GM19328 (cell line): Measurements from ENCODE around the gene TBC1D2B.
A peak's percentile ranks its signal among the peaks of the same experiment; 100 is the strongest.

Experiments
- ATAC-seq: cut with Tn5 transposase; IDR thresholded peaks from one replicate; pipeline ENCODE4 v1.9.1; 2021; ENCODE audit warnings: mild to moderate bottlenecking, moderate library complexity; ENCODE audit not compliant: unreplicated experiment

TBC1D2B gene

DNA sequence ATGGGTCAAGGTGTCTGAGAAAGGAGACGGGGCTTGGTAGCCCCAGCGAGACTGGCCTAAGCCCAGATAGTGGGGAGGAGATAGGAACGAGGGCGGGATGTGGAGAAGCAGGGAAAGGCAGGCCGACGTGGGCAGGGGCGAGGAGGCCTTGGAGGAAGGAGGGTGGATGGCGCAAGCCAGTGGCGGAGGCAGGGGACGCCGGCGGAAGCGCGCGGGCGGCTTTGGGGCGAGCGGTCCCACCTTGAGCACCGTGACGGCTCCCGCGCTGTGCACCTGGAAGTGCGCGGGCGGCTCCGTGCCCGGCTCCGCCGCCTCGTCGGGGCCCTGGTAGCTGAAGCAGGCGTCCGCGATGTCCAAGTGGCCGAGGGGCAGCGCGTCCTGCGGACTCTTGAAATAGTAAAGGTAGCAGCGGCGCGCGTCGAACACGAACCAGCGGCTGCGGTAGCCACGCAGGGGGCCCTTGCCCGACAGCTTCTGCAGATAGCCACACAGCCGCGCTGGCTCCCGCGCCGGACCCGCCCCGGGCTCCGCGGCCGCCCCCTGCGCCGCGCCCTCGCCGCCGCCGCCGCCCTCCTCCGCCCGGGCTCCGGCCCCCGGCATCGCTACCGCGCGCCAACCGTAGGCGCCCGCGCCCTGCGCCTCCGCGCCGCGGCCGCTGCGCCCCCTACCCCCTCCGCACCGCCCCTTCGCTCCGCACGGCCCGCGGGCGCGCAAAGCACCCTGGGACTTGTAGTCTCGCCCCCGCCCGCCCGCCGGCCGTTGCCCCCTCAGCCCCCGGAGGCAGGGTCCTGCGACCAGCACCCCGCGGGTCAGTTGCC lies at the start of gene TBC1D2B:
TSS of gene TBC1D2B (minus strand) at position 659 of the 818 bp plus-strand sequence. CDS start at position 600, 59 bp downstream.
- ATAC-seq, result no peak

DNA sequence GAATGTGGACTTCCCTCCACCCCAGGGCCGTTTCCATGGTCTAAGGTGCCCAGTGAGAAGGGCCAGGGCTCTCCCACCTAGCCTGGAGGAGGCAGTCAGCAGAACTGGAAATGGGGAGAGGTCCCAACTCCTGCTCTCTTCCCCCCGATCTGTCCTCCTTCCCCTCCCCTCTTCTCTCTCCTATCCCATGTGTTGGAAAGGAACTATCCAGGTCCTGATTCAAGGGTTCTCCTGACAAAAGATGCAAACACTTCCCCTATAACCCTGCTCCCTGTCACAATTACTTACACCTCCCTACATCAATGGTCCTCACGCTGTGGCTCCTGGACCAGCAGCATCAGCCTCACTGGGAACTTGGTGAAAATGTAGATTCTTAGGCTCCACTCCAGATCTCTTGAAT lies 47.8 kb upstream of the TBC1D2B start:
- no peak for ATAC-seq

DNA sequence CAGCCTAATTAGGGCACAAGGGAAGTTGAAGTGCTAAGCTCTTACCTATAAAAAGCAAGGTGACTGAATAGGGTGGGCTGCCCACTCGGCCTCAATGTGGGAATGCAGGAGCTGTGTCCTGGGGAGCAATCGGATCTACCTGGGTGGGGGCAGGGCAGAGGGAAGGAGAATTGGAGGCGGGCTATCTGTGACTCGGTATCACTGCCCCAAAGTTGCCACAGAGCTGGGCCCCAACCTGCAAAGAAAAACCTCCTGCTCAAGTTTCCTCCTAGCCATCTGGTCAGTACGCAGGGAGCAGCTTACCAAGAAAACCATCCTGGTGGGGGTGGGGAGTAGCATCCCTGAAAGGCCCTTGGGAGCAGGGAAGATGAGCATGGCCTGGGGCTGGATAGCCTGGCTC lies 43.0 kb upstream of the TBC1D2B start:
- no peak for ATAC-seq

DNA sequence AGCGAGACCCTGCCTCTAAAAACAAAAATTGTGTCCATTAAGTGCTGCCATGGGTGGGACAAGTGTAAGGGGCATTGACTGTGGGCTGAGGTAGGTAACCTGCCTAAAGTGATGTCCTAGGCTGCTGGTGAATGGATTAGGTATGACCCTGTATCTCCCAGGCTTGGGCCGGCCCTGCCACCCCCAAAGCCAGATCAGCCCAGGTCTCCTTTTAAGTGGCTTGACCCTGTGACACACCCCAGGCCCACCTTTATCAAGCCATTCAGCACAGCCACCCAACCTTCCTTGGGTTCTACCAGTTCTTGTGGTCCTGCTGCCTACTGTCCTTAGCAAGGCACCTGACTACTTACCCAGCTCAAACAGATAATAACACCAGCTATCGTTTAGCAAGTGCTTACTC lies 35.0 kb upstream of the TBC1D2B start:
- ATAC-seq, result no peak

DNA sequence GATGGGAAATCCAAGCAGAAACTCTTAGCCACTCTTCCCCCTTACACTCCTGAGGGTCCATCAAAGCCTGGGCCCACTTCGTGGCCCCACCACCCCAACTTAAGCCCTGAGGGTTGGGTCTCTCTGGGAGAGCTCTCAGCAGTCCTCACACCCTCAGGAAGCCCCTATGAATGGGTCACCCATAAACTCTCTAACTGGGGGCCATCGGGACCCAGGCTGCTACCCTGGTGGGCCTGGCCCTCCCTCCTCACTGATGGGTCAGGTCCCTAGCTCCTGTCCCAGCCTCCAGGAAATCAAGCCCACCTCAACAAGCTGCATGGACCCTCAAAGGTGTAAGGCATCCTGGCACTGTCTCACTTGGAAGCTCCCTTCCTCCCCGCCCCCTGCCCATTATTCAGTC lies 34.3 kb upstream of the TBC1D2B start:
- no peak for ATAC-seq

DNA sequence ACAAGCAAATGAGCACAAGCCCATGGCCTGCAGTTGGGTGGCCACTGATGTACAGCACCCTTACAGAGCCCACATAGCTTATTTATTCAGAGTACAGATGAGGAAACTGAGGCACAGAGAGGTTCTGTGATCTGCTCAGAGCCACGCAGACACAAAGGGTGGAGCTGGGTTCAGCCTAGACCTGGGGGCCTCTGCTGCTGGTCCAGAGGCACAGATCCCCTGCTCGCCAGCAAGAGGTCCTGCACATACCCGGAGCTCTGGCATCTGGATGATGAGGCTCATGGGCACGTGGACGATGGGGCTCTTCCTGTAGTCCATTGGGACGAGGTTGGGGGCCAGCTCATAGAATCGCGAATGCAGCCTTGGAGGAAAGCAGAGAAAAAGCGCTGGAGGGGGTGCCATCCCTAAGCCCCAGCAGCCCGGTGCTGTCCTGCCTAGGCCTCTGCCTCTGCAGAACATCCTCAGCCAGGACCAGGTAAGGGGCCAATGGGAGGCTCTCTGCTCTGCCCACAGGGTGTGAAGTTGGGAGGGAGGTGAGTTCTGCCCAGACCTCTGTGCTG lies 33.5 kb upstream of the TBC1D2B start:
- no peak for ATAC-seq

DNA sequence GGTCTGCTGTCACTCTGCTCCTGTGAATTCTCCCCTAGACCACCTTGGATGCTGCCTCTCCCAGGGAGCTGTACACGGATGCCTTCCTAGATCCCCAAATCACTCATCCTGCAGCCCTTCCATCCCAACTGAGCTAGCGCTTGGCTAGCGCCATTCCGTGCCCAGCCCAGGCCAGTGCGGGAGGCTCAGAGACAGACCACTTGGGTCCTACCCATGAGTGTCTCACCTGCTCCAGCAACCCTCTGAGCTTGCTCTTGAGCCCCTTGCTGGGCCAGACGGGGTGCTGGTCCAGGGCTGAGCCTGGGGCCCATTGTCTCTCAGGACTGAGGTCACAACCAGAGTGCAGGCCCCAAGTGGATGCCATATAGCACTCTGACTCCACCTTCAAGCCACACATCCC lies 32.6 kb upstream of the TBC1D2B start:
- no peak for ATAC-seq

DNA sequence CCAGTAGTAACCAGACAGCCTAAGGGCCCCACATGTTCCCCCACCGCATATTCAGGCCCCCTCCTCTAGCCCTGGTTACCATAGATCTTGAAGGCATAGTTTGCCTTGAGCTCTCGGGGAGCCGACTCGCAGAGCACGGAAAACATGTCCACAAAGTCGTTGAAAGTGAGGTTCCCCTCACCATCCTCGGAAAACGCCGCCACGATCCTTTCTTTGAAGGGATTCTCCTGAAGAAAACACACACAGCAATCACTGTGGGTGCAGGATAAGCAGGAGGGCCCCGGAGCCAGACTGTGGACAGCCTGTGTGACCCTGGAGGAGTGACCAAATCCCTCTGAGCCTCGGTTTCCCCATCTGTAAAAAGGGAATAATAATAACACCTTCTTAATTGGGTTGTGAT lies 31.6 kb upstream of the TBC1D2B start:
- no peak for ATAC-seq

DNA sequence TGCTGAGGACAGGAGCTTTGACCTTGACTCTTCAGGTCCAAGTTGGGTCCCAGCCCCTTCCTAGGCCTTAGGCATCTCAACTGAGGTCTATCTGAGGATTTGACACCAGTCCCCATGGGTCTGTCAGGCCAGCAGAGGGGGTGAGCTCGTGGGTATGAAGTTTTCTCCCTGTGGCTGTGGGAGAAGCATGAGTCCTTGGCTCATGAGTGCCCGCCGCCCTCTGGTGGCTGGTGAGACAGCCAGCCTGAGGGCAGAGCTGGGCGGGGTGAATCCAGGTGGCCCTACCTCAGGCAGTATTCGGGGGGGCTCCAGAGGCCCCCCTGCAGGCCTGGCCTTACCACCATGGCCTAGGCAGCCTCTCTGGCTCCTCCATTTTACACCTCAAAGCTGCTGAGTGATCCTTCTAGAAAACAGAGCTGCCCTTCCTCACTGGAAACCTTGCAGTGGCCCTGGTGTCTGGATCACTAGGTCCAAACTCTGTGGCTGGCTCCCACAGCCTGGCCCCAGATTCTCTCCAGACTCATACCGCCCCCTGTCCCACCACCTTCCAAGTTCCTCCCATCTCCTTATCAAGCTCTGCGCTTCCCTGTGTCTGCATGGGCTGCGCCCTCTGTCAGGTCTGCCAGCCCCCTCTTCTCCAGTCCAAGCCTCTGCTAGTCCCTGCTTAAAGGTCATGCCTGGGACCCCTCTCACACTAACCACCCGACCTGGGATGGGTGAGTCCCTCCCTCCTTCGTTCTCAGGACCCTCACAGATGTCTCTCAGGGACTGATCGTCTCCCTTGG lies 31.0 kb upstream of the TBC1D2B start:
- ATAC-seq, result no peak

DNA sequence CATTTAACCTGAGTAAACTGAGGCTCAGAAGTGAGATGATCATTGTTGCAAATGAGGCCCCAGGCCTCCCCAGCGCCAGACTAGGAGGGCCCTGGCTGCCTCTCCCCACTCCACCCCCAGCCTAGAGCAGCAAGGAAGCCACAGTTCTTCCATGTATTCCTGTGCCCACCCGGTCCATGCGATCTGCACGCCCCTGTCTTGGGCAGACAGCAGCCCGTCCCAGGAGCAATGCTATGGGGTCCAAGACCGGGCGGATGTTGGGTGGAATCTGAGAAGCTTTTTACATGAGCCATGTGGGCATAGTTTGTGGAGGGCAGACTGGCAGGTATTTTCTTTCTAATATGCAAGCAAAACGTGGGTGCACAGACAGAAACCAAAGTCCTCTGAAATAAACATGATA lies 30.0 kb upstream of the TBC1D2B start:
- ATAC-seq, result no peak

DNA sequence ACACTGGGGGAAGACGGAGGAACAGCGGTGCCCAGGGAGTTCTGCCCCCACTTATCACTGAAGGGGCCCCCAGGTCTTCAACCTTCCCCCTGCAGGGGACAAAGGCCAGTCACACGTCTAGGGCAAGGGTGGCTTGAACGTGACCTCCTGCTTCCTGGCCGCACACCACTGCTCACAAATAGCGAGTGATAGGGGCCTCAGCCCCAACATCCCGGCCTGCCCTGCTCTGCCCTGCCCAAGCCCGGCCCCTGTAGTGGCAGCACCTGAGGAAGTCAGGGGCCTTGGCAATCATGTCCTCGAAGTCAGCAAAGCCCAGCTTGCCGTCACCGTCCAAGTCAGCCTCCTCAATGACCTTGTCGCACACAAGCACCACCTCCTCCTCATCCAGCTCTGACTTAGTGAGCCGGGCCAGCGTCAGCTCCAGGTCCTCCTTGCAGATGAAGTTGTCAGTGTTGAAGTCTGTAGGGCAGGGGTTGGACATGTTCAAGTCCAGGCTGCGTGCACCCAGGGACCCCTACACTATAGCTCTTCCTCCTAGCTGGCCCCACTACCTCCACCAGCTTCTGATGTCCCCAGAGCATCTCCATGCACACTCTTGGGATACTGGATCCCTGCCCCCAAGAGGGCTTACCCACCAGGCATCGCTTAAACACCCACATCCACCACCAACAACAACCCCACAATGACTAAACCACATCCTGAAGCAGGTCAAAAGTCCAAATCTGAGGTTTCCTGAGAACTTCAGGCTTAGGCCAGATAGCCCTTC lies 28.1 kb upstream of the TBC1D2B start:
- ATAC-seq, result no peak

DNA sequence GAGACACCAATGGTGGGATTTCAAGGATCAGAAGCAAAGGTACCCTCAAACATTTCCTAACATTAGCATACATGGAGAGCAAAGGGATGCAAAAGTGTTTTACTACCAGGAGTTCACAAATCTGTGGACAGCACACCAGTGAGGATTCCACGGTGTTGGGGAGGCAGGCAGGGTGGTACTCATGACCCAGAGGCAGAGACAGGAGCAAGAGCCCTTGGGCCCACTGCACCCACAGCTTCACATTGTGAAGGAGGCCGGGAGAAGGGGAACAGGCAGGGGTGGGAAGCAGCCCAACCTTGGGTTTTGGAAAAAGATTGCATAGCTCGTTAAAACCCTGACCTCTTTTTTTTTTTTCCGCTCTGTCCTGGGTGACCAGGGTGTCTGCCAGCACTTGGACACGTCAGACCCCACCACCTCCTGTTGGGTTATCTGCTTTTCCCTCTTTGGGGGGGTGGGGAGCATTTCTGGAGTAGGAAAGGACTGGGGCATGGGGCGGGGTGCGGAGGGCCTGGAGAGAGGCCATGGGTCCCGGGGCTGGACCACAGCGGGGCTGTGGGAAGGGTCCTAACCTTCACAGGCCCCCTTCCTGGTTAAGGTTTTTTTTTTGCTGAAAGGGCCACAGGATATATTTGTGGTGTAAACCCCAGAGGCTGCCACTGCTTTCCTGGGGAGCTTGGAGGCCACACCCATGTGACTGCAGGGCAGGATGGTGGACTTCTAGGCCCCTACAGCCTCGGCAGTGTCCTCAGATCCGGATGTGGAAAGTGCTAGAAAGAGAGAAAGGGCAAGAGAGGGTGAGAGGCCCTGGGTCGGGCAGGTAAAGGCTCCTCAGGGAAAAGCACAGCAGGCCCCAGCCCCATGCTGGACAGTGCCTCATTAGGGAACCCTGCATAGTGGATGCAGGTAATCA lies 27.3 kb upstream of the TBC1D2B start:
- ATAC-seq, result no peak

DNA sequence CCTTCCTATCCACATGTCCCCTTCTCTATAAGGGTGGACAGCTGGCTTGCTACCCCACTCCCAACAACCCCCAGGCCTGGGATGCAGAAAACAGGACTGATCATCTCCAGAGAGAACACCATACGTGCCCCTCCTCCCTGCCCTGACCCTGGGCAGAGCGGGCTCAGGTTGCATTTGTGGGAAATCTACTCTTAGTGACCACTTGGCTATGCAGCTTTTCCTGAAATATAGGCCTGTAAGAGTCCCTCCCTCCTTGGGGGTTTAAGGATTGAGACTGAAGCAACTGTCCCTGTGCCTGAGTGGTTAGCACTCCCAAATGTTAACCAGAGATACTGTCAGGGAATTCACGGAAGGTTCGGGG lies 26.6 kb upstream of the TBC1D2B start:
- ATAC-seq, result no peak

DNA sequence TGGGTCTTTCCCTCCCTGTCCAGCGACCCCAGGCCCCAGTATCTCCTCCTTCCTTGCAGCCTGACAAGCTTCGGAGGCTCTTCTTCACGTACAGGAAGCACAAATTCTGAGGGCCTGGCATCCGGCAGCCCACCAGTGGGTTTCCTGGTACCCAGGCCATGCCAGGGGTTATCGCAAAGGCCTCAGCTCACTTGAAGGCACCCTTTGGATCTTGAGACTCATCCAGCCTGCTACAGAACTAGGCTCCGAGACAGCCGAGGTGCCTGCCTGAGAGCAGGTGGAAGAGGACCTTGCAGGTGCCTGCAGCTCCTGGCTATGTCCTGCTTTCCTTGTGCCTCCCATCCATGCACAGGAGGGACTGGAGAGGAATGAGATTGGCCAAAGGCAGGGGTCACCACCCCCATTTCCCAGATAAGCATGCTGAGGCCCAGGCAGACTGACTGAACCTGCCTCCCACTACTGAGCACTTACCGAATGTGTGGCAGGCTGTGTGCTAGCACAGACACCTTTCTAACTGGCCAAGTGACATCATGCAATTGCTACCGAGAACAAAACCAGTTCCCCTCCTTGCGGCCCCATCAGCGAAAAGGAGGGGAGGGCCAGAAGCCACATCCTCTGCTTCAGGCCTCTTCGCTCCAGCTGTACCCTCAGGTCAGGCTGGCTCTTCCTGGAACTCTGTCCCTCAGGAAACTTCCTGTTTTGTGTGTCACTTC lies 26.1 kb upstream of the TBC1D2B start:
- ATAC-seq, result peak; percentile 84

DNA sequence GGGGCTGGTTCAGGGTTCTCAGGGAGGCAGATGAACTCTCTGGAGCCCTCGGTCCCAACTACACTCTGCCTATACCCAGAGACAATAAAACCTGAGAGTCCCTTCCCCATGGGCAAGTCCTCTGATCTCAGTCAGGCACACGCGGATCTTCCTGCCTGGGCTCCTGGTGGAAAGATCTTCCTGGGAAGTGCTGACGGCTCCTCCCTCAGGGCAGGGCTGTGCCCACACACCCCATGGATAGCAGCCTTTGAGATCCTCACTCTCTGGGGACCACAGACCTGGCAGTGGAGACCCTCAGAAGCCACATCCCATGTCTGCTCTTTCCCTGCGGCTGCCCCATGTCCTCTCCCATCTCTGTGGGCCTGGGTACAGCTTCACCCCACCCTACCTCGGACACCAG lies 25.2 kb upstream of the TBC1D2B start:
- ATAC-seq, result no peak

DNA sequence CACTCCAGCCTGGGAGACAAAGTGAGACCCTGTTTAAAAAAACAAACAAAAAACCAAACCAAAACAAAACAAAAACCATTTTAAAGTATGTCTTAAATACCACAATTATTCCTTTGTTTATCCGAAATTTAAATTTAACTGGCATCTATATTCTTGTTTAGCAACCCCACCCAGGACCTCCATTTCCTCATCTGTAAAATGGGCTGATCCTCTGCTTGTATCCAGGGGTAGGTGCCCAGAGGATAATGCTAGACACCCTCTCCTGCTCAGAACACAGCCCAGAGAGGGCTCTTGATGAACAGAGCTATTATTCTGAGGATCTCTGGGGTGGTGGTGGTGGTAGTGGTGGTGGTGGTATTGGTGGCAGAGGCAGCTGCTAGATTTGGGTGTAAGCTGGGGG lies 24.7 kb upstream of the TBC1D2B start:
- ATAC-seq, result no peak

DNA sequence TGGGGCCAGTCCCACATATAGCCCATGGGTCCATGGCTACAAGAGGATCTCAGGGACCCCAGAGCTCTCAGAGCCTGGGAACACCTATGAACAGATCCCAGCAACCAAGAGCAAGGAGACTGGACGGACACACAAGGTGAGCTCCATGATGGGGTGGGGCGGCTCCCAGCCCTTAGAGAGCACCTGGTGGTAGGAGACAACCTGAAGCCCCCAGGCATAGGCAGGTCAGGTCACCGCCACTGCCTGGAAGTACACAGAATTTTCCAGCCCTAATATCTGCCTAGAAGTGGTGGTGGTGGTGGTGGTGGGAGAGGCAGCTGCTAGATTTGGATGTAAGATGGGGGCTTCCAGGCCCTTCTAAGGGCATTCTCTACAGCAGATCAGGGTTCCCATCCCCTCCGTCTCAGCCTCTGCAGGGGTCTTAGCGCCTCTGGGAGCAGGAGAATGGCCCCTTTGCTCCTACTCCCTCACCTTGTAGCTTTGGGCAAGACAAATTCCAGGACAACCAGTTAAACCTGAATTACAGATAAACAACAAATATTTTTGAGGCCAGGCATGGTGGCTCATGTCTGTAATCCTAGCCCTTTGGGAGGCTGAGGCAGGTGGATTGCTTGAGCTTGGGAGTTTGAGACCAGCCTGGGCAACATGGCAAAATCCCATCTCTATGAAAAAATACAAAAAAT lies 24.1 kb upstream of the TBC1D2B start:
- no peak for ATAC-seq

DNA sequence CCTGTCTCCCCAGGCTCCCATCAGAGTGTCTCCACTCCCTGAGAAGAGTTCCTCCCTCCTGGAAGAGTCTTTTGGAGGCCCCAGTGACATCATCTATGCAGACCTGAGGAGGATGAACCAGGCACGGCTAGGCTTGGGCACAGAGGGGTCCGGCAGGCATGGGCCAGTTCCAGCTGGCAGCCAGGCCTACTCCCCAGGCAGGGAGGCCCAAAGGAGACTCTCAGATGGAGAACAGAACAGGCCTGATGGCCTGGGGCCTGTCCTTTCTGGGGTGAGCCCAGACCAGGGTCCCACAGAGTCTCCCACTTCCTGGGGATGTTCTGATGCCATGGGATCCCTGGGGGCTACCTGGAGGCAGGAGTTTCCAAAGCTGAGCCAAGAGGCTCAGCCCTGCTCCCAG lies 23.4 kb upstream of the TBC1D2B start:
- no peak for ATAC-seq

DNA sequence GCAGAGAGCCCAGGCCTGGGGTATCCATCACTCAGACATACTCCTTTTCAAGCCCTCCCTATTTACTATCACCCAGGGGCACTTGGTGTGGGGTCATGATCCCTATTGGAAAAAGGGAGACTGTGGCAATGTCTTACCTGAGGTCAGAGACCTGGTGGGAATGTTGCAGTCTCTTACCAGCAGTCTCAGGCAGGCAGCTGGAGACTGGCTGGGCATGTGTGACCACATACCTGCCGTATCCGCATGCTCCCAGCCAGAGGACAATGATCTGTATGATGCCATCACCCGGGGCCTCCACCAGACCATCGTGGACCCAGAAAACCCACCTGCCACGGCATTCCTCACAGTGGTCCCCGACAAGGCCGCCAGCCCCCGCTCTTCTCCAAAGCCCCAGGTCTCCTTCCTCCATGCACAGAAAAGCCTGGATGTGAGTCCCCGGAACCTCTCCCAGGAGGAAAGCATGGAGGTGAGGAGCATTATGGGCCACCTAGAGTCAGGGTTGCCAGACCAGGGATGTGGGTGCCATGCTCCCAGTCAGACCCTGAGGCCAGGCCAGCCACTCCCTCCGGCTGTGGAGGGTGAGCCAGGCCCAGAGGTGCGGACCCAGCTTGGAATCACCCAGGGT lies 20.7 kb upstream of the TBC1D2B start:
- no peak for ATAC-seq
